Adrenal gland (tissue), 12 donors: ENCODE data around the gene PHLDB3. TPM values are rescaled to one million over a fixed set of nuclear protein-coding genes. Genes with fewer than 3 reads are reported as not detected.
A peak's percentile ranks its signal among the peaks of the same experiment; 100 is the strongest.
"Not testable (repeated sequence)": the region's sequence is repeated elsewhere in the genome, so short reads cannot be mapped to it uniquely, and the experiment has no call there.

Experiments
- DNase-seq, 7 donors: peaks; one replicate each; pipeline ENCODE4 v3.0.0-alpha.2; 2019 to 2020
- H3K27ac ChIP-seq, 5 donors: fragments of 200-600 bp; sonication (generic) in 4 of 5; 1 replicate in 3 of 5; 2 replicates in 2 of 5; pipeline versions ENCODE4 v1.5.1 to v1.8.0; 2016 to 2020; ENCODE audit warnings: mild to moderate bottlenecking in 1 of 5
- H3K27me3 ChIP-seq: fragments of 200-600 bp; 2 replicates; pipeline ENCODE4 v1.8.0; 2021
- H3K36me3 ChIP-seq, 2 donors: fragments of 200-600 bp; replicated peaks in 1 of 2; 1 replicate in 1 of 2; 2 replicates in 1 of 2; pipeline versions ENCODE4 v1.5.1 to v1.8.0; 2018 to 2022
- H3K4me1 ChIP-seq, 2 donors: fragments of 200-600 bp; replicated peaks in 1 of 2; 1 replicate in 1 of 2; 2 replicates in 1 of 2; pipeline versions ENCODE4 v1.5.1 to v1.8.0; 2018 to 2021
- H3K4me3 ChIP-seq, 4 donors: fragments of 200-600 bp; sonication (generic) in 3 of 4; one replicate each; pipeline ENCODE4 v1.5.1; 2016 to 2018
- H3K9me3 ChIP-seq, 3 donors: fragments of 200-600 bp; sonication (generic) in 1 of 3; replicated peaks in 1 of 3; 1 replicate in 2 of 3; 2 replicates in 1 of 3; pipeline versions ENCODE4 v1.5.1 to v1.8.0; 2016 to 2021
- CTCF ChIP-seq, 6 experiments: fragments of 450-650 bp in 4 of 6; fragments of 200-600 bp in 2 of 6; sonication (generic) in 1 of 6; IDR thresholded peaks; 1 replicate in 5 of 6; 2 replicates in 1 of 6; pipeline versions ENCODE4 v1.5.1 to v1.8.0; 2016 to 2021; ENCODE audit warnings: antibody characterized with exemption in 6 of 6, mild to moderate bottlenecking in 2 of 6, moderate library complexity in 1 of 6
- POLR2A ChIP-seq, 2 donors: fragments of 450-650 bp; IDR thresholded peaks; one replicate each; pipeline ENCODE4 v1.6.1; 2017; ENCODE audit warnings: antibody characterized with exemption in 2 of 2, mild to moderate bottlenecking in 2 of 2, moderate library complexity in 1 of 2
- WGBS, 4 donors: extraction: QIAGEN DNeasy Blood & Tissue Kit in 2 of 4; methylation state at CpG; one replicate each; pipeline versions ENCODE4 v1.1.5 to v1.1.7; 2013 to 2017; 5-methylcytosine and 5-hydroxymethylcytosine counted together
- intact Hi-C, 2 donors: fragments of 100-400 bp; cut with DNase I; formaldehyde crosslinking; loops; one replicate each; pipeline versions ENCODE4 v1.14.1 to v1.15.0; 2022 to 2023
- polyA plus RNA-seq, 3 donors: library from polyadenylated mRNA; stranded (reverse); fragments of 200-250 nt in 2 of 3; fragments of 350-450 nt in 1 of 3; fragmentation: Illumina TruSeq in 1 of 3; extraction: RNeasy Lipid Tissue Mini Kit (QIAGEN cat#74804) in 1 of 3; gene quantifications; one replicate each; pipeline ENCODE4 v1.2.3, GENCODE V29; 2013 to 2014
- total RNA-seq, 9 donors: library from RNA; depleted of rRNA in 4 of 9; stranded (reverse); fragments of >200 nt in 4 of 9; fragments of 120-200 nt in 1 of 9; fragmentation: NEBNext Ultra II Directional in 1 of 9; extraction: Animal tissue kit (Norgen Biotek cat#: 25700) in 1 of 9; gene quantifications; one replicate each; pipeline versions ENCODE4 v1.1.0 to v1.2.4, GENCODE V29; 2013 to 2023
- donor health status: healthy with polysubstance abuse.
- donor health status: Bipolar disorder and iron deficiency.
- donor health status: DM: yes; HTN: yes; CAD: no.
- donor health status: DM: no; HTN: no; CAD: no.
- donor health status: DM: no; HTN: no; CAD: no.
- donor health status: DM: yes; HTN: yes; CAD: no.

Gene PHLDB3
- total and polyA plus RNA-seq, 12 donors, result 1.7 to 54.5 (median 19.5) TPM

GRCh38 chr19:43522929-43523328, 18.4 kb upstream of the PHLDB3 start:
- intact Hi-C loops, result no loop called here
- no peak overlapping the region for H3K27ac ChIP-seq
- no peak overlapping the region for H3K4me3 ChIP-seq
- no peaks in the 10 kb centered on the region for H3K9me3 ChIP-seq
- TF ChIP-seq POLR2A (IDR thresholded peaks at IDR 0.05) (no peak), CTCF (IDR thresholded peaks at IDR 0.05) (no peak)
- H3K4me1 ChIP-seq, result peaks cover 12 to 29% of the 10 kb centered on the region in 2 donors
- no peaks in the 10 kb centered on the region for H3K27me3 ChIP-seq
- 82 to 89% (median 87%) methylated on average over 5 of the region's 5 CpGs for WGBS, 4 donors
- no peaks in the 10 kb centered on the region for H3K36me3 ChIP-seq
- DNase-seq, result no peak

- TF ChIP-seq POLR2A (IDR thresholded peaks at IDR 0.05) (no peak), CTCF (IDR thresholded peaks at IDR 0.05) (peak; percentile 87 to 94 (median 90))
- peak; percentile 80 to 91 (median 82) for DNase-seq
- Histone ChIP-seq H3K4me3 (no peak overlapping the region), H3K9me3 (no peaks in the 10 kb centered on the region), H3K36me3 (peaks cover 0 to 5% of the 10 kb centered on the region in 2 donors), H3K27me3 (no peaks in the 10 kb centered on the region), H3K4me1 (peaks cover 0 to 3% of the 10 kb centered on the region in 2 donors), H3K27ac (no peak overlapping the region)
- 40 to 45% (median 42%) methylated on average over 10 of the region's 10 CpGs for WGBS, 4 donors
- intact Hi-C loops, result loop anchor here in 1 of 2 donors (2.0 kb wide), 1 partner anchor 73 kb away; no protein-coding TSS in a partner anchor
Observed at GRCh38 chr19:43519436-43520088, 15.0 kb upstream of the PHLDB3 start.

GRCh38 chr19:43518051-43518450, 13.5 kb upstream of the PHLDB3 start:
- H3K27ac ChIP-seq, result no peak overlapping the region
- H3K4me3 ChIP-seq, result no peak overlapping the region
- H3K4me1 ChIP-seq, result no peaks in the 10 kb centered on the region
- no peak for TF ChIP-seq POLR2A (IDR thresholded peaks at IDR 0.05)
- no peak for TF ChIP-seq CTCF (IDR thresholded peaks at IDR 0.05)
- WGBS, 4 donors, result 79 to 91% (median 84%) methylated on average over 3 to 4 of the region's 4 CpGs
- H3K36me3 ChIP-seq, result peaks cover 0 to 5% of the 10 kb centered on the region in 2 donors
- no peaks in the 10 kb centered on the region for H3K9me3 ChIP-seq
- intact Hi-C loops, result loop anchor here in 1 of 2 donors (2.0 kb wide), 1 partner anchor 71 kb away; no protein-coding TSS in a partner anchor
- no peak for DNase-seq
- no peaks in the 10 kb centered on the region for H3K27me3 ChIP-seq

- not testable (repeated sequence) for DNase-seq, H3K27me3 ChIP-seq, H3K4me1 ChIP-seq, H3K27ac ChIP-seq, H3K9me3 ChIP-seq, H3K4me3 ChIP-seq
- peaks cover 0 to 23% of the 10 kb centered on the region in 2 donors for H3K36me3 ChIP-seq
- intact Hi-C loops, result loop anchor here in 1 of 2 donors (5.0 kb wide), 1 partner anchor 65 kb away; no protein-coding TSS in a partner anchor
Observed at GRCh38 chr19:43512399-43512798, 7.9 kb upstream of the PHLDB3 start.

- TF ChIP-seq CTCF (IDR thresholded peaks at IDR 0.05), result no peak
- no peak for TF ChIP-seq POLR2A (IDR thresholded peaks at IDR 0.05)
- H3K9me3 ChIP-seq, result no peaks in the 10 kb centered on the region
- H3K27ac ChIP-seq, result no peak overlapping the region
- H3K27me3 ChIP-seq, result no peaks in the 10 kb centered on the region
- intact Hi-C loops, result loop anchor here in 1 of 2 donors (5.0 kb wide), 1 partner anchor 64 kb away; no protein-coding TSS in a partner anchor
- H3K36me3 ChIP-seq, result peaks cover 0 to 23% of the 10 kb centered on the region in 2 donors
- H3K4me3 ChIP-seq, result no peak overlapping the region
- no peak for DNase-seq
- WGBS, 4 donors, result 85 to 94% (median 88%) methylated on average over 4 to 5 of the region's 5 CpGs
- H3K4me1 ChIP-seq, result no peaks in the 10 kb centered on the region
Observed at GRCh38 chr19:43511324-43511723, 6.8 kb upstream of the PHLDB3 start.
